K562 (cell line): ENCODE data around the gene RIN3.

Experiments used
- DMBX1 ChIP-seq: fragments of 250-450 bp; sonication (Bioruptor Pico); IDR thresholded peaks from 2 replicates; pipeline ENCODE4 v1.8.0; 2022; ENCODE audit warnings: inconsistent platforms, mild to moderate bottlenecking, moderate library complexity, borderline replicate concordance
- ZNF280B ChIP-seq: fragments of 250-450 bp; sonication (Bioruptor Pico); IDR thresholded peaks from 2 replicates; pipeline ENCODE4 v1.5.1; 2021; ENCODE audit warnings: mild to moderate bottlenecking

GRCh38 chr14:92695562-92695961 lies 182.0 kb downstream of the RIN3 start:
- TF ChIP-seq ZNF280B (CRISPR knock-in tag) (no peak), DMBX1 (no peak)
